ENCODE measurements around the gene PDIK1L. TPM values are rescaled to one million over a fixed set of nuclear protein-coding genes. Genes with fewer than 3 reads are reported as not detected.
"Not testable (repeated sequence)": the region's sequence is repeated elsewhere in the genome, so short reads cannot be mapped to it uniquely, and the experiment has no call there.

The PDIK1L gene
- total RNA-seq, 1 donor from 2014 or later, result 11.4 TPM

GRCh38 chr1:26098602-26099001, 13.0 kb upstream of the PDIK1L start:
- DNase-seq (no peak), ATAC-seq (no peak)
- no peak overlapping the region for H3K4me3 ChIP-seq
- intact Hi-C loops (cut with DNase I), result no loop called here
- H3K36me3 ChIP-seq, result no peaks in the 10 kb centered on the region
- peaks cover 6% of the 10 kb centered on the region for H3K4me1 ChIP-seq
- no peak for TF ChIP-seq CTCF (IDR thresholded peaks at IDR 0.05)
- no peaks in the 10 kb centered on the region for H3K9me3 ChIP-seq
- H3K27ac ChIP-seq, result no peak overlapping the region
- H3K27me3 ChIP-seq, result no peaks in the 10 kb centered on the region

- ATAC-seq, result no peak
- intact Hi-C loops (cut with DNase I), result no loop called here
- no peak for DNase-seq
- Histone ChIP-seq H3K4me1 (no peaks in the 10 kb centered on the region), H3K27ac (no peak overlapping the region), H3K36me3 (no peaks in the 10 kb centered on the region), H3K27me3 (no peaks in the 10 kb centered on the region), H3K4me3 (no peak overlapping the region), H3K9me3 (no peaks in the 10 kb centered on the region)
- no peak for TF ChIP-seq CTCF (IDR thresholded peaks at IDR 0.05)
Observed at GRCh38 chr1:26099780-26100179, 11.8 kb upstream of the PDIK1L start.

- H3K4me3 ChIP-seq; ATAC-seq; H3K36me3 ChIP-seq; H3K27me3 ChIP-seq; H3K9me3 ChIP-seq; H3K4me1 ChIP-seq; DNase-seq; H3K27ac ChIP-seq; intact Hi-C loops (cut with DNase I): not testable (repeated sequence)
Observed at GRCh38 chr1:26100204-26100603, 11.4 kb upstream of the PDIK1L start.

GRCh38 chr1:26102119-26102518, 9.5 kb upstream of the PDIK1L start:
- ATAC-seq (no peak), DNase-seq (no peak)
- Histone ChIP-seq H3K9me3 (no peaks in the 10 kb centered on the region), H3K27ac (no peak overlapping the region), H3K4me3 (no peak overlapping the region), H3K4me1 (no peaks in the 10 kb centered on the region), H3K36me3 (no peaks in the 10 kb centered on the region), H3K27me3 (no peaks in the 10 kb centered on the region)
- intact Hi-C loops (cut with DNase I), result no loop called here
- TF ChIP-seq CTCF (IDR thresholded peaks at IDR 0.05), result no peak

- Histone ChIP-seq H3K27me3 (no peaks in the 10 kb centered on the region), H3K4me3 (no peak overlapping the region), H3K27ac (no peak overlapping the region), H3K4me1 (no peaks in the 10 kb centered on the region), H3K36me3 (no peaks in the 10 kb centered on the region), H3K9me3 (no peaks in the 10 kb centered on the region)
- ATAC-seq (no peak), DNase-seq (no peak)
- no peak for TF ChIP-seq CTCF (IDR thresholded peaks at IDR 0.05)
- intact Hi-C loops (cut with DNase I), result no loop called here
Observed at GRCh38 chr1:26102526-26102925, 9.1 kb upstream of the PDIK1L start.

- not testable (repeated sequence) for ATAC-seq, H3K4me3 ChIP-seq, H3K4me1 ChIP-seq, H3K27me3 ChIP-seq, DNase-seq, H3K36me3 ChIP-seq, H3K27ac ChIP-seq, H3K9me3 ChIP-seq
- intact Hi-C loops (cut with DNase I), result loop anchor here (5.0 kb wide), 1 partner anchor 42 kb away; no protein-coding TSS in a partner anchor
Observed at GRCh38 chr1:26105226-26105548, 6.4 kb upstream of the PDIK1L start.
